Mononuclear cell (primary cell): ENCODE measurements around the gene TSR3. TPM values are rescaled to one million over a fixed set of nuclear protein-coding genes. Genes with fewer than 3 reads are reported as not detected.

Source experiments
- H3K27me3 ChIP-seq: 2 replicates; pipeline ENCODE4 v1.6.0; 2011; ENCODE audit warnings: low read length, control low read depth; ENCODE audit not compliant: insufficient read depth
- H3K4me1 ChIP-seq: 2 replicates; pipeline ENCODE4 v1.5.1; 2011; ENCODE audit warnings: mild to moderate bottlenecking, low read length, control low read depth; ENCODE audit not compliant: insufficient read depth
- H3K4me3 ChIP-seq: 2 replicates; pipeline ENCODE4 v1.5.1; 2011; ENCODE audit warnings: mild to moderate bottlenecking, low read length, moderate library complexity
- H3K9me3 ChIP-seq: 2 replicates; pipeline ENCODE4 v1.5.1; 2011; ENCODE audit warnings: low read depth, mild to moderate bottlenecking, control low read depth, low read length
- total RNA-seq: library from RNA; depleted of rRNA; stranded (reverse); fragments of >200 nt; gene quantifications from one replicate; pipeline ENCODE4 v1.2.3, GENCODE V29; 2012

TSR3 gene
- total RNA-seq, 1 donor = 21.3 TPM

DNA sequence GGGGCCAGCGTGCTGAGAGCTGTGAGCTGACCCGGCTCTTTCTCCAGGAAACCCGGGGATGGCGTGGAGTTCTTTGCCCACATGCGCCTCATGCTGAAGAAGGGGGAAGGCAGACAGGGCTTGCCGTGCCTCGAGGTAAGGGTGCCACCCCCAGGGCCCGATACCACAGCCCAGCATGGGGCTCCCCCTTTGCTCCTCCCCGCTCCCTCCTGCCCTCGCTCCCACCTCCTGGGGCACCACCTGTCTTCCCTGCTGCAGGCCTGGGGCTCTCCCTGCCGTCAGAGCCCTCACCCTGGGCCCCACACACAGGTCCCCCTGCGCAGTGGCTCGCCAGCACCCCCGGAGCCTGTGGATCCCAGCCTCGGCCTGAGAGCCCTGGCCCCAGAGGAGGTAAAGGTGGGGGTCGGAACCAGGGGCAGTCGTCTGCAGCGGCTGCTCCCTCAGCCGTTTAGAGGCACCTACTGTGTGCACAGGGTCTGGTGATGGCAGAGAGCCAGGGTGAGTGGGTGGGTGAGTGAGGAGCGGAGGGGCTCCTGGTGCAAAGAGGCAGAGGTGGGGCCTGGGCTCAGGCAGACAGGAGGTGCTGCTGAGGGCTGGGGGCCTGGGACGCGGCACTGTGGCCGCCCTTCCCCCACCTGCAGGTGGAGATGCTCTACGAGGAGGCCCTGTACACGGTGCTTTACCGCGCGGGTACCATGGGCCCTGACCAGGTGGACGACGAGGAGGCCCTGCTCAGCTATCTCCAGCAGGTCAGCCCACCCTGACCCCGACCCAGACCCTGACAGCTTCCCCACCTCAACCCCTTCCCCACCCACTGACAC is 12.6 kb downstream of the TSR3 start:
- H3K9me3 ChIP-seq = no peaks in the 10 kb centered on the region
- peaks cover 11% of the 10 kb centered on the region for H3K27me3 ChIP-seq
- H3K4me1 ChIP-seq = peaks cover 29% of the 10 kb centered on the region
- H3K4me3 ChIP-seq = no peak overlapping the region

- H3K4me1 ChIP-seq = peaks cover 31% of the 10 kb centered on the region
- no peak overlapping the region for H3K4me3 ChIP-seq
- H3K27me3 ChIP-seq = peaks cover 14% of the 10 kb centered on the region
- no peaks in the 10 kb centered on the region for H3K9me3 ChIP-seq
Observed at GRCh38 chr16:1338119-1338730, 13.5 kb downstream of the TSR3 start.

DNA sequence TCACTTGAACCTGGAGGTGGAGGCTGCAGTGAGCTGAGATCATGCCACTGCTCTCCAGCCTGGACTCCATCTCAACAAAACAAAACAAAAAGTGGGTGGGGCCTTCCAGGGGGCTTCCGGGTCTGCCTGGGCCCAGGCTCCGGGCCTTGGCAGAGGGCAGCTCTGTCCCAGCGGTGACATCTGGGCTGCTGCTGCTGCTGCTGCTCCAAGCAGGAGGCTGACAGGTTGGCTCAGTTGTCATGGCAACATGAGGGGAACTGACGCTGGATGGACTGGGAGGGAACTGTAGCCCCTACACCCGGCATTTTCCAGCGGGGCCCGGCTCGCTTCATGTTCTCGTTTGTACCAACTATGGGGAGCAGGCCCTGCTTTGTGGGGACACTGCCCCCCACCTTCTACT is 14.2 kb downstream of the TSR3 start:
- Histone ChIP-seq H3K4me3 (no peak overlapping the region), H3K27me3 (peaks cover 19% of the 10 kb centered on the region), H3K9me3 (no peaks in the 10 kb centered on the region), H3K4me1 (peaks cover 33% of the 10 kb centered on the region)

DNA sequence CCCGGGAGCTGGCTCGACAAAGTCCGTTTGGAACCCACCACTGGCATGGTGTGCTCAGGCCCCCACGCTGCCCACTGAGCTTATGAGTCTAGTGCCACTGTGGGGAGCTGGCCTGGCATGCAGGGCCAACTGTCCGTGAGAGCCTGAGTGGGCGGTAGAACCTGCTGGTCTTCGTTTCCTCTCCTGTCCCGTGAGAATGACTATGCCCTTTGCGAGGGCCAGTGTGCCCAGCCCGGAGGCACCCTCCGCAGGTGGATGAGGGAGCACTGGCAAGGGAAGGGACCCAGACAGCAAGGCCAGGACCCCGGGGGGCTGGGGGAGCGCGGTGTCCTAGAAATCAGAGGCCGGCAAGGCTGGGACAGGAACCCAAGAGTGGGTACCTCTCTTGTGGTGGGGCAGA is 15.1 kb downstream of the TSR3 start:
- no peak overlapping the region for H3K4me3 ChIP-seq
- peaks cover 28% of the 10 kb centered on the region for H3K27me3 ChIP-seq
- no peaks in the 10 kb centered on the region for H3K9me3 ChIP-seq
- H3K4me1 ChIP-seq = peaks cover 33% of the 10 kb centered on the region

GRCh38 chr16:1335996-1336395 is 15.7 kb downstream of the TSR3 start:
- Histone ChIP-seq H3K27me3 (peaks cover 30% of the 10 kb centered on the region), H3K4me1 (peaks cover 38% of the 10 kb centered on the region), H3K4me3 (no peak overlapping the region), H3K9me3 (no peaks in the 10 kb centered on the region)

DNA sequence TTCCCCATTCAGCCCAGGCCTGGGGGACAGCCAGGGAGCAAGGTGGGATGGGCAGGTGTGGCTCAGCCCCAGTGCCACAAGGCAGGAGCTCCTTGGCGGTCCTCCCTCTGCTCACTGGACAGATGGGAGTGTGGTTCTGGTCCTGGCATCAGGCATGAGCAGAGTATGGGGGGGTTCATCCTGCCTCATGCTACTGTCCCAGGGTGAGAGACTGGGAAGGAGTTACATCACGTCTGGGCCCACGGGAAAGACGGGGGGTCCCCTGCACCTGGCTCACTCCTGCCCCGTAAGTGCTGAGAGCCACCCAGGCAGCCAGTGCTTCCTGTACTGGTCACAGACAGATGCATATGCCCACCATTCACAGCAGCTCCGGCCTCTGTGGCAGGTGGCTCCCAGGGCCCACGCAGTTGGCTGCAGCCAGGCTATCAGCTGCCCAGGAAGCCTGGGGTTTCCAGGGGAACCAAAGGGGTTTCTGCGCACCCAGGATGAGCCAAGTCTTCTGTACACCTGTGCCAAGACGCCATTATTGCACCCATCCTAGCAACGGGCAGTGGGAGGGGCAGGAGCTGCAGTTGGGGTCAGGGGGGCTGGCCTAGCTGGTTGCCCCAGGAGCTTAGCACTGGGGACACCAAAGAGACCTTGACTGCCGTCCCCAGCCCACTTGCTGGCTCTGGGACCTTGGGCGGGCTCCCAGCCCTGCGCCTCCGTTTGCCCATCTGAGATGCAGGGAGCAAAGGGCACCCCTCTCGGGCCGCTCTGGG is 16.3 kb downstream of the TSR3 start:
- Histone ChIP-seq H3K4me3 (no peak overlapping the region), H3K27me3 (peaks cover 30% of the 10 kb centered on the region), H3K9me3 (no peaks in the 10 kb centered on the region), H3K4me1 (peaks cover 39% of the 10 kb centered on the region)

- no peak overlapping the region for H3K4me3 ChIP-seq
- H3K9me3 ChIP-seq = no peaks in the 10 kb centered on the region
- H3K27me3 ChIP-seq = peaks cover 30% of the 10 kb centered on the region
- H3K4me1 ChIP-seq = peaks cover 39% of the 10 kb centered on the region
Observed at GRCh38 chr16:1334739-1335138, 16.9 kb downstream of the TSR3 start.

DNA sequence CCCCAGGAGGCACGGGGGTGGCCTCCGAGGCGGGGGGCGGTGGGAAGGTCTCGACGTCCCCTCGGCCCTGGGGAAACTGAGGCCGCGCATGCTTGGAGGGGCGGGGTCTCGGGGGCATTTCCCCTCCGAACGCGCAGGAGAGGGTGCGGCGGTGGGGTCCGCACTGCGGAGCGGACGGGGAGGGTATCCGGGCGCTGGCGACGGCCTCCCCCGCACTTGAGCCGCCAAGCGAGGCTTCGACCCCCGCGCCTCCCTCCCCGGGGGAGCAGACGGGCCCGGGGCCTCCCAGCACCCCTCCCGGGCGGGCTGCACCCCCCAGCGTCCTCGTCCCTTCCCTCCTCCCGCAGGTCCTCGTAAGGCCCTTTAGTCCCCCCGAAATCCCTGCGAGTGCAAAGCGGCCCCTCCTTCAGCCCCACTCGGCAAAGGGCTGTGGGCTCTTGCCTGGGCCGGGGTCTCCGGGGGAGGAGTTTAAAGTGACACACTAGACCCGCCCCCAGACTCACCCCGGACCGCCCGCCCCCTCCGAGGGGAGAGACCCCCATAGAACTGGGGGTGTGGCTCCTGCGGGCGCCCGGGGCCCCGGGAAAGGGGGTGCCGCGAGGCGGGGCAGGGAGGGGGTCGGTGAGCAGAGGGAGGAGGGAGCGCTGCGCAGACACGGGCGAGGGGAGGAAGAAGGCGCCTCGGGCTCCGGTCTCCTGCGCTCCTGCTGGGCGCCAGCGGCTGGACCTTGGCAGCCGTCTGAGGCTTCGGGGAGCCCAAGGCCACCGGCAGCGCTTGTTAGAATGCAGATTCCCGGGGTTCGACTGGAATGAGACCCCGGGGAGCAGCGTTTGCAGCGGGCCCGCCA is 17.6 kb downstream of the TSR3 start:
- Histone ChIP-seq H3K27me3 (peaks cover 30% of the 10 kb centered on the region), H3K4me3 (peak overlapping the region; percentile 12), H3K9me3 (no peaks in the 10 kb centered on the region), H3K4me1 (peaks cover 39% of the 10 kb centered on the region)

GRCh38 chr16:1333149-1333812 is 18.4 kb downstream of the TSR3 start, which contains the start of gene BAIAP3:
Gene BAIAP3, plus strand, starts transcription at chr16:1333645. Its CDS starts 4,905 bp downstream, at chr16:1338550.
- Histone ChIP-seq H3K27me3 (peaks cover 30% of the 10 kb centered on the region), H3K4me1 (peaks cover 39% of the 10 kb centered on the region), H3K4me3 (peak within 1 kb of the TSS; percentile 13), H3K9me3 (no peaks in the 10 kb centered on the region)

DNA sequence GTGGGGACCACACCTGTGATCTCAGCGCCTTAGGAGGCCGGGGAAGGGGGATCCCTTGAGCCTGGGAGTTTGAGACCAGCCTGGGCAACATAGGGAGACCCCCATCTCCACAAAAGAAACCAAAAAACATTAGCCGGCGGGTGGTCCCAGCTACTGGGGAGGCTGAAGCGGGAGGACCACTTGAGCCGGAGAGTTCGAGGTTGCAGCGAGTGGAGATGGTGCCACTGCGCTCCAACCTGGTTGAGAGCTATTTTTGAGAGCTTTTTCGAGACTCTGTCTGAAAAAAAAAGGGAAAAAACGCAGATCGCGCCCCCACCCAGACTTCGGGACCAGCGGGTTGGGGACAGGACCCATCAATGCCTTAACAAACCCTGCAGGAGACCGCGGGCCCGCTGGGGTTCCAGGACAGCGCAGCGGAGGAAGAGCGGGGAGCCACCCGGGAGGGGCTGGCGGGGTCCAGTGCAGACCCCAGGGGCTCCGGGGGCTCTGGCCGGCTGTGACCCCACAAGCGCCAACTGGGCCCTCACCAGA is 19.0 kb downstream of the TSR3 start:
- H3K27me3 ChIP-seq = peaks cover 30% of the 10 kb centered on the region
- peak overlapping the region; percentile 13 for H3K4me3 ChIP-seq
- no peaks in the 10 kb centered on the region for H3K9me3 ChIP-seq
- H3K4me1 ChIP-seq = peaks cover 39% of the 10 kb centered on the region

DNA sequence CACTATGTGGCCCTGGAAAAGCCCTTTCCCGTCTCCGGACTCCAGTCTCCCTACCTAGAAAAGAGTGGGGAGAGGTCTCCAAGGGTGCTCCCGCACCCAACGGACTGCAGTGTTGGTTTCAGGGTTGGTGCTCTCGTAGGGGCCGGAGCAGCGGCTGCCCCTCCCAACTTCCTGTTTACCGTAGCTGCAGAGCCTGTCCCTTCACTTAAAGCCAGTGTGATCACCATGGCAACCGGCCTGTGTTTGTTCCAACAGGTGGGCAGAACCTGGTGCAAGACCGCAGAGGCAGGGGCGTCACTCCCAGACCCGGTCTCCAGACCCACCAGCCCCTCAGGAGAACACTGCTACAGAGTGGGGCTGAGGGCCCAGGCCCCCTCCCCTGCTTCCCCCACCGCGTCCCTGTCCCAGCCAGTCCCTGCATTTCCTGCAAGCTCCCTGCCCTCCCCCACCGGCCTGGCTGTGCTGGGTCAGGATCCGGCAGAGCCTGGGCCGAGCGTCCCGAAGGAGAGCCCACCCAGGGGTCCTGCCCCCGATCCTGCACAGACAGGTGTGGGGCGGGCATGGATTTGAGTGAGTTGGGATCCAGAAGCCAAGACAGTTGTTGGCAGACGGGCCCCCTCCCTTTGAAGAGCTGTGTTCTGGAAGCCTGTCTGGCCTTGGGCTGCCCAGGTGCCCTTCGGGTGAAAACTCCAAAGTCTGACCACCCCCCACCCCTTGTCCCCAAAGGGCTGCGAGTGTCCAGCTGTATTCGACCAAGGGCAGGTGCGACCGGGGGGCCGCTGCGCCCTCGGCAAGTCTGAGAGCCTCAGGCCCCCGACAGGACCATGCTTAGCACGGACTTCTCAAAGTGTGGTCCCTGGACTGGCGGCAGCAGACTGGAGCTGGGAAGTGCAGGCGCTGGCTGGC is 19.7 kb downstream of the TSR3 start:
- Histone ChIP-seq H3K4me1 (peaks cover 39% of the 10 kb centered on the region), H3K27me3 (peaks cover 30% of the 10 kb centered on the region), H3K4me3 (no peak overlapping the region), H3K9me3 (no peaks in the 10 kb centered on the region)

DNA sequence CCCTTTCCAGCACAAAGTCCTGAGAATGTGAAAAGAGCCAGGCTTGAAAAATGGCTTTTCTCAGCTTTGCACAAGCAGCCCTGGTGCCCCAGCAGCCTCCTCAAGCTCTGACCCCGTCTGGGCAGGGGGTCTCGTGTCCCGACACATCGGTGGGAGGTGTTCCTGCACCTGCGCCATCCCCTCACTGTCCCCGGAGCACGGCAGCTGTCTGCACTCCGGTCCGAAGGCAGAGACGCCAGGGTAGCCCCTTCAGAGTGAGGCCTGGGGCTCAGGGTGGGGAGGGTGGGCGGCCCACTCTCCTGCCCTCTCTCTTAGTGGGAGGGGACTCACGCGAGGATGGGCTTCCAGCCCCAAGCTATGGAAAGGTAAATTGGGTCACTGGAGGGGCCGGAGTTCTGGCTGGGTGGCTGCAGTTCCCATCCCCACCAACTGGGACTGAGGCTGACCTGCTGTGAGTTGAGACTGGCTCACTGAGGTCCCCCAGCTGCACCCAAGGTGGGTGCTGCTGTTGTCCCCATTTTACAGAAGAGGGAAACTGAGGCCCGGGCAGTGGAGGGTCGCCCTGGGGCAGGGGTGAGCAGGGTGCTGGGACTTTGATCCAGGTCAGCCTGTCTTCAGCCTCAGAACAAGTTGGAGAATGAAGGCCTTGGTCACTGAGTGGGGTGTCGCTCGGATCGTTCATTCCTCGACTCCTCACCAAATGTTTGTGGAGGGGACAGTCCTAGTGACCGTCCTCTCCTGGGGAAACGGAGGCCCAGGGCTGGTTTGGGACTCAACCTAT is 20.6 kb downstream of the TSR3 start:
- Histone ChIP-seq H3K9me3 (no peaks in the 10 kb centered on the region), H3K4me3 (no peak overlapping the region), H3K4me1 (peaks cover 39% of the 10 kb centered on the region), H3K27me3 (peaks cover 30% of the 10 kb centered on the region)
